Activated naive CD4-positive, alpha-beta T cell treated with anti-CD3 and anti-CD28 coated beads for 36 hours (primary cell): ENCODE results near the gene TMEM208. TPM values are rescaled to one million over a fixed set of nuclear protein-coding genes. Genes with fewer than 3 reads are reported as not detected.

ENCODE experiments used
- CTCF ChIA-PET: fragments of 350-600 bp; sonication (Branson Sonifier 250); formaldehyde crosslinking; loops from one replicate; lab custom pipeline; 2021; ENCODE audit warnings: antibody characterized with exemption; lab: Charles Lee
- DNase-seq: peaks from one replicate; pipeline ENCODE4 v3.0.0-alpha.2; 2020
- H3K27ac Mint-ChIP-seq: one replicate; pipeline ENCODE4 v1.8.0; 2021; ENCODE audit warnings: mild to moderate bottlenecking, mixed read lengths
- H3K27me3 Mint-ChIP-seq: one replicate; pipeline ENCODE4 v1.8.0; 2021; ENCODE audit warnings: low read depth, mixed read lengths
- H3K36me3 Mint-ChIP-seq: one replicate; pipeline ENCODE4 v1.8.0; 2021; ENCODE audit warnings: low read depth, mixed read lengths
- H3K4me1 Mint-ChIP-seq: one replicate; pipeline ENCODE4 v1.8.0; 2021; ENCODE audit warnings: low read depth, mixed read lengths
- H3K4me3 Mint-ChIP-seq: one replicate; pipeline ENCODE4 v1.8.0; 2021; ENCODE audit warnings: mild to moderate bottlenecking, moderate library complexity, mixed read lengths
- H3K9me3 Mint-ChIP-seq: one replicate; pipeline ENCODE4 v1.8.0; 2021; ENCODE audit warnings: mixed read lengths
- intact Hi-C: fragments of 100-400 bp; cut with micrococcal nuclease; formaldehyde crosslinking; loops from one replicate; pipeline ENCODE4 v1.15.1; 2023
- total RNA-seq, 2 experiments: library from RNA; stranded (reverse); gene quantifications; one replicate each; pipeline ENCODE4 v1.2.3, GENCODE V29; 2021

TMEM208 gene
- total RNA-seq, 2 experiments from 2014 or later: 24.6 to 29.4 TPM

DNA sequence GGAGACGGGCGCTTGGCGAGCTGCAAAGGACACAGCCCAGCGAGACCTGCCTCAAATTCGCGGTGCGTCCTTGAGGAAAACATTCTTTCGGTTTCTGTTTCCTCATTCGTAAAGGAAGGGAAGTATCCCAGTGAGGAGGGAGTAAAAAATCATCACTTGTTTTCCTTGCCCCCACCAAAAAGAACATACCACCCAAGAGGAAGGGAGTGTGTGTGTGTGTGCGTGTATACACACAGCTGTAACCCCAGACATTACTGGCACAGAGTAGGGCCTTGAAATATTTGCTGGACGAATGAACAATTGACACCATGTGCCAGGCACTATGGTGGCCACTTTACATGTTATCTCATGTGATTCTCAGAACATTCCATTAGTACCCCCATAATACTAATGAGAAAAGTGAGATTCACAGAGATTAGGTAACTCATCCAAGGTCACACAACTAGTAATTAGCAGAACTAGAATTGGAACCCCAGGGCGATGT, 41.2 kb upstream of the TMEM208 start:
- H3K27ac Mint-ChIP-seq: no peak overlapping the region
- H3K27me3 Mint-ChIP-seq: peaks cover 6% of the 10 kb centered on the region
- intact Hi-C loops: loop anchor here (1.0 kb wide), 2 partner anchors 208 to 231 kb away; no protein-coding TSS in a partner anchor
- H3K9me3 Mint-ChIP-seq: no peaks in the 10 kb centered on the region
- H3K36me3 Mint-ChIP-seq: no peaks in the 10 kb centered on the region
- H3K4me3 Mint-ChIP-seq: no peak overlapping the region
- CTCF ChIA-PET: interaction anchor here (0.6 to 2.3 kb wide), 20 partner anchors 10 to 241 kb away, joined by 3 to 23 read pairs (median 6); partner anchors contain the start of genes CES3, ELMO3, FBXL8 and FHOD1
- peaks cover 10% of the 10 kb centered on the region for H3K4me1 Mint-ChIP-seq
- no peak for DNase-seq

DNA sequence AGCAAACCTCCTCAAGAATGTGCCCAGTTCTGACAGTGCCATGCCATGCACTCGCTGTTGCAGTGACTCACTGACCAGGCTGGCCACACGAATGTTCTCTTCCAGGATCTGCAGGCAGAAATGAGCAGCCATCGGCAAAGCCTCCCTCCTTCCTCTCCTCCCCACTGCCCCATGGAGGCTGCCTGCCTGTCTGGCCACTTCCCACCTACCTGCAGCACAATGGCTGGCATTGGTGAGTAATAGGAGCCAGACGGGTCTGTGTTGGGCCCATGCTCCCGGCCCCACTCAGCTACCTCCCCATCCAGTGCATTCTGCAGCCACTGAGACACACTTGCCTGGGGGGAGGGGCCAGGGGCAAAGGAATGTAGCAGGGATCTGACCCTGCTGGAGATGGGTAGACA, 40.4 kb upstream of the TMEM208 start:
- intact Hi-C loops: no loop called here
- no peak for DNase-seq
- CTCF ChIA-PET: no interaction called here
- Mint-ChIP-seq H3K27me3 (peaks cover 6% of the 10 kb centered on the region), H3K36me3 (no peaks in the 10 kb centered on the region), H3K27ac (no peak overlapping the region), H3K4me3 (no peak overlapping the region), H3K4me1 (peaks cover 14% of the 10 kb centered on the region), H3K9me3 (no peaks in the 10 kb centered on the region)

DNA sequence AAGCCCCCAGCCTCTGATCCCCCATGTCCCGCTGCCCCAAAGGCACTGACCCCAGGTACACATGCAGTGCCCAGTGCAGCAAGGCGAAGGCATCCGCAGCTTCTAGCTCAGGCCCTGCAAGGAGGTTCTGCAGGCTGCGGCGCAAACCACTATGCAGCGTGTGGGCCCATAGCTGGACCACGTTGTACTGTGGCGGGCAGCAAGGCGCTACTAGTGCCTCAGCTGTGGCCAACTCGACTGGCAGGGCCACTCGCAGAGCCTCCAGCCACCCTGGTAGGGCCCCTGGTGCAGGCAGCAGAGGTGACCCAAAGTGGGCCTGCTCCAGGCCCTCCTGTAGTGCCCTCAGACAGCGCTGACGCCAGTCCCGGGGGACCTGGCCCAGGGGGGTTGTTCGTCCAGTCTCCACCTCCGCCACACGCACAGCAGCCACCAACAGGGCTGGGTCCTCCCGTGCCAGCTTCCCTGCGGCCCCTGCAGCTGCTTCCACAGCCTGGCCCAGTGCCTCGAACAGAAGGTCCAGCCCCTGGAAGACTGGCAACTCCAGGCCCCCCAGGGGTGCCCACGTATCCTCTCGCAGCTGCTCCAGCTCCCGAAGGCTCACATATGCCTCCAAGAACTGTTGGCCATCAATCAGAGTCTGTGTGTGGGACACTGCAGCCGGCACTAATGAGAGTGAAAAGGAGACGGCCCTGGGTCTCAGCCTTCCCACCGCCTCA, 39.6 kb upstream of the TMEM208 start:
- intact Hi-C loops: no loop called here
- no peak overlapping the region for H3K4me3 Mint-ChIP-seq
- H3K27ac Mint-ChIP-seq: no peak overlapping the region
- CTCF ChIA-PET: interaction anchor here (0.8 kb wide), 1 partner anchor 33 kb away, joined by 3 read pairs; no protein-coding TSS in a partner anchor
- no peaks in the 10 kb centered on the region for H3K9me3 Mint-ChIP-seq
- no peaks in the 10 kb centered on the region for H3K36me3 Mint-ChIP-seq
- no peak for DNase-seq
- peaks cover 6% of the 10 kb centered on the region for H3K27me3 Mint-ChIP-seq
- peaks cover 14% of the 10 kb centered on the region for H3K4me1 Mint-ChIP-seq

DNA sequence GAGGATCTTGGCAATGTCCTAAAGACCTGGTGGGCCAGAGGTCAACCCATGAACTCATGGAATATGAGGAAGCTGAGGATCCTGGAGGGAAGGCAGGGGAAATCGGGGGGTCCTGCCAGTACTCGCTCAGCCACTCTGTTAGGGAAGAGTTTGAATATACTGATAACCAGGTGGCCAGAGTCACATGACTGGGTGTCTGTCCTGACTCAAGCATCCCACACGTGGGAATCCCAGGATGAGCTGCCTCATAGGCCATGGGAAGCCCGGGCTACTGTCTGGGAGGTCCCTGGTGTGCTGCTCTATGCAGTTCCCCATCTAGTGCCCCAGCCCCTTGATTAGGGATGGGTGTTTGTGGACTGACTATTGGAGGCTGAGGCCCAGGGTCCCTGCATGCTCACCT, 38.6 kb upstream of the TMEM208 start:
- no peak for DNase-seq
- CTCF ChIA-PET: interaction anchor here (1.6 kb wide), 1 partner anchor 170 kb away, joined by 4 read pairs; no protein-coding TSS in a partner anchor
- H3K9me3 Mint-ChIP-seq: no peaks in the 10 kb centered on the region
- no peak overlapping the region for H3K4me3 Mint-ChIP-seq
- intact Hi-C loops: no loop called here
- peaks cover 6% of the 10 kb centered on the region for H3K27me3 Mint-ChIP-seq
- H3K27ac Mint-ChIP-seq: no peak overlapping the region
- peaks cover 4% of the 10 kb centered on the region for H3K36me3 Mint-ChIP-seq
- H3K4me1 Mint-ChIP-seq: peaks cover 24% of the 10 kb centered on the region

DNA sequence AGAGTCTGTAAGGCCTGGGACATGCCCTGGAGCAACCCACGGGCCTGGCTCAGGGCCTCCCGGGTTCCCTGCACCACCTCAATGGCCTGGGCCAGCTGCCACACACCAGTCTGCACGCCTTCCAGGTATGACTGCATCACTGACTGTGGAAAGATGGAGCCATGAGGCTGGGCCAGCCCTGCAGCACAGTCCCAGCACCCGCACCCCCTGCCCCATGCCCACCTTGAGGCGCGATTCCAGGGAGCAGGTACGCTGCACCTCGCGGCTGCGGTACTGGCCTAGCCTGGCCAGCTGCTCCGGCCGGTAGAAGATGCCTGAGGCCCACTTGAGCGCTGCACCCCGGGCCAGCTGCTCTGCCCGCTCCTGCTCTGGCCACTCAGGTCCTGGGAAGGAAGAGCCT, 38.1 kb upstream of the TMEM208 start:
- Mint-ChIP-seq H3K36me3 (peaks cover 5% of the 10 kb centered on the region), H3K9me3 (no peaks in the 10 kb centered on the region), H3K4me3 (no peak overlapping the region), H3K27me3 (peaks cover 6% of the 10 kb centered on the region), H3K27ac (no peak overlapping the region), H3K4me1 (peaks cover 29% of the 10 kb centered on the region)
- CTCF ChIA-PET: interaction anchor here (1.6 kb wide), 1 partner anchor 171 kb away, joined by 4 read pairs; no protein-coding TSS in a partner anchor
- intact Hi-C loops: no loop called here
- no peak for DNase-seq

- no peak within 1 kb of the TSS for H3K4me3 Mint-ChIP-seq
- peaks cover 5% of the 10 kb centered on the region for H3K27me3 Mint-ChIP-seq
- no peak within 1 kb of the TSS for H3K27ac Mint-ChIP-seq
- CTCF ChIA-PET: interaction anchor here (1.0 kb wide), 1 partner anchor 8 kb away, joined by 3 read pairs; no protein-coding TSS in a partner anchor
- H3K36me3 Mint-ChIP-seq: peaks cover 7% of the 10 kb centered on the region
- peaks cover 35% of the 10 kb centered on the region for H3K4me1 Mint-ChIP-seq
- intact Hi-C loops: no loop called here
- no peak for DNase-seq
- H3K9me3 Mint-ChIP-seq: no peaks in the 10 kb centered on the region
Measured at GRCh38 chr16:67190041-67190440, 36.9 kb upstream of the TMEM208 start, which contains the start of gene EXOC3L1. Gene EXOC3L1 (minus strand): TSS chr16:67190136. CDS start chr16:67189676, 460 bp downstream.

- H3K4me3 Mint-ChIP-seq: peak overlapping the region; percentile 86
- H3K4me1 Mint-ChIP-seq: peaks cover 34% of the 10 kb centered on the region
- no peaks in the 10 kb centered on the region for H3K9me3 Mint-ChIP-seq
- no peak for DNase-seq
- H3K36me3 Mint-ChIP-seq: peaks cover 11% of the 10 kb centered on the region
- peak overlapping the region; percentile 80 for H3K27ac Mint-ChIP-seq
- intact Hi-C loops: no loop called here
- CTCF ChIA-PET: interaction anchor here (1.0 kb wide), 1 partner anchor 8 kb away, joined by 3 read pairs; no protein-coding TSS in a partner anchor
- H3K27me3 Mint-ChIP-seq: no peaks in the 10 kb centered on the region
Measured at GRCh38 chr16:67190448-67191399, 36.2 kb upstream of the TMEM208 start.

DNA sequence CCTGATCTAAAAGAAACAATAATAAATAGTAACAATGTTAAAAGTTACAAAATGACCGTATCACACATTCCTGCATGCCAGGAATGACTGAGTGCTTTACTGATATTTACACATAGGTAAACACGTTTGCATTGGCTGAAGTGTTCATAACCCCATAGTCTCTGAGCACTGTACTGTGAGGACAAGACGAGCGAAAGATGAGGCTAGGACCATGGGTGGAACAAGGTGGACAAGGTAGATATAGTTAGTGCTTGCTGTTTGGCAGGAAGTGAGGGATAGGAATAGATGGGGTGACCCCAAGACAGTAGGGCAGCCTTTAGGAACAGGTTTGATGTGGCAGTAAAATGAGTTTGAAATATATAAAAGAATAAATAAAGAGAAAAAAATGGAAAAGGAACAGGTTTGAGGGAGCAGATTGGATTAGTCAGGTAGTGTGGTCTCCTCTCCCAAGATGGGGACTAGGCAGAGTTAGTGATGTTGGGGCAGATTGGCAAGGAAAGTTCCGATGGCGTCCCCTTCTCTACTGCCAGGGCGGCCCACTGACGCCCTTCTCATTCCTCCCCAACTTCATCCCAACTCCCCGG, 35.4 kb upstream of the TMEM208 start:
- CTCF ChIA-PET: interaction anchor here (1.2 kb wide), 1 partner anchor 174 kb away, joined by 3 read pairs; no protein-coding TSS in a partner anchor
- intact Hi-C loops: no loop called here
- H3K27me3 Mint-ChIP-seq: no peaks in the 10 kb centered on the region
- peaks cover 39% of the 10 kb centered on the region for H3K4me1 Mint-ChIP-seq
- H3K4me3 Mint-ChIP-seq: peak overlapping the region; percentile 86
- H3K36me3 Mint-ChIP-seq: peaks cover 16% of the 10 kb centered on the region
- DNase-seq: no peak
- H3K27ac Mint-ChIP-seq: peak overlapping the region; percentile 80
- no peaks in the 10 kb centered on the region for H3K9me3 Mint-ChIP-seq

- Mint-ChIP-seq H3K27ac (peak within 1 kb of the TSS; percentile 80), H3K9me3 (no peaks in the 10 kb centered on the region), H3K4me3 (peak within 1 kb of the TSS; percentile 86), H3K36me3 (peaks cover 22% of the 10 kb centered on the region), H3K27me3 (no peaks in the 10 kb centered on the region), H3K4me1 (peaks cover 43% of the 10 kb centered on the region)
- CTCF ChIA-PET: interaction anchor here (1.0 to 1.2 kb wide), 3 partner anchors 87 to 215 kb away, joined by 3 read pairs; no protein-coding TSS in a partner anchor
- peak; percentile 91 for DNase-seq
- intact Hi-C loops: loop anchor here (1.0 kb wide), 4 partner anchors 9 to 52 kb away; partner anchors contain the start of genes MATCAP1 and TMEM208
Measured at GRCh38 chr16:67191995-67192681, 34.8 kb upstream of the TMEM208 start, which contains the start of gene E2F4. Gene E2F4 (plus strand): TSS chr16:67192155. CDS start chr16:67192228, 73 bp downstream.

DNA sequence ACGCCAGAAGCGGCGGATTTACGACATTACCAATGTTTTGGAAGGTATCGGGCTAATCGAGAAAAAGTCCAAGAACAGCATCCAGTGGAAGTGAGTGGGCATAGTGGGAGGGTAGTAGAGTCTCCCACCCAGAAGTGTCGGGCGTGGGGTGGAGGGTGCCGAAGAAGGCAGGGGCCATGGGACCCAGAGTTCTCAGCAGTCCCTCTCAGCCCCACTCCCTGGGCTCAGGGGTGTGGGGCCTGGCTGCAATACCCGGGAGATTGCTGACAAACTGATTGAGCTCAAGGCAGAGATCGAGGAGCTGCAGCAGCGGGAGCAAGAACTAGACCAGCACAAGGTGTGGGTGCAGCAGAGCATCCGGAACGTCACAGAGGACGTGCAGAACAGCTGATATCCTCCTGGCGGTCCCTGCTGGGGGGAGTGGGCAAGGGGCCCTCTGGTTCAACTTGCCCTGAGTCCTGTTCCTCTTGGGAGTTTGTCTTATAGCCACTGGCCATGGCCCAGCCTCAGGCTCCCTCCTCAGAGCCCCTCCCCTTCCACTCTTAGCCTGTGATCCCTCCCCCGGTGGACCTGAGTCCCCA, 34.1 kb upstream of the TMEM208 start:
- CTCF ChIA-PET: interaction anchor here (1.0 to 1.2 kb wide), 3 partner anchors 86 to 216 kb away, joined by 3 read pairs; no protein-coding TSS in a partner anchor
- peaks cover 43% of the 10 kb centered on the region for H3K4me1 Mint-ChIP-seq
- peak overlapping the region; percentile 69 for H3K27ac Mint-ChIP-seq

More for the DNA sequence above, 34.1 kb upstream of the TMEM208 start:
- intact Hi-C loops: loop anchor here (1.0 kb wide), 4 partner anchors 10 to 51 kb away; partner anchors contain the start of genes MATCAP1 and TMEM208
- no peaks in the 10 kb centered on the region for H3K27me3 Mint-ChIP-seq
- H3K4me3 Mint-ChIP-seq: peak overlapping the region; percentile 86
- no peaks in the 10 kb centered on the region for H3K9me3 Mint-ChIP-seq
- peaks cover 22% of the 10 kb centered on the region for H3K36me3 Mint-ChIP-seq
- DNase-seq: no peak
